ENCODE data around the gene ZMYM3.

ZMYM3 gene

GRCh38 chrX:71191248-71191647 is 62.7 kb downstream of the ZMYM3 start:
- no peak for TF ChIP-seq CTCF (IDR thresholded peaks at IDR 0.05; ENCODE audit: borderline replicate concordance, control extremely low read depth, extremely low read depth, insufficient read depth, missing control alignments)
- in situ Hi-C loops (cut with MboI; ENCODE audit: low sequenced_read_pairs, unreplicated experiment): no loop called here
- DNase-seq (ENCODE audit: low spot score): no peak

All from GM13976 (cell line).